HepG2 (cell line): Measurements from ENCODE around the gene TNFSF13. TPM values are rescaled to one million over a fixed set of nuclear protein-coding genes. Genes with fewer than 3 reads are reported as not detected.
A peak's percentile ranks its signal among the peaks of the same experiment; 100 is the strongest.

Source experiments
- ATF1 ChIP-seq: IDR thresholded peaks from 2 replicates; pipeline ENCODE4 v1.6.1; 2016; ENCODE audit warnings: mild to moderate bottlenecking, control low read depth
- GATA4 ChIP-seq: sonication (generic); IDR thresholded peaks from 2 replicates; pipeline ENCODE4 v1.6.1; 2016; ENCODE audit warnings: antibody characterized with exemption, low read depth, borderline replicate concordance
- GTF2F1 ChIP-seq: fragments of 150-350 bp; IDR thresholded peaks from 2 replicates; pipeline ENCODE4 v1.6.1; 2014; ENCODE audit warnings: low read length
- KMT2A ChIP-seq: sonication (generic); formaldehyde crosslinking; IDR thresholded peaks from 2 replicates; pipeline ENCODE4 v1.4.0; 2020; ENCODE audit warnings: missing genetic modification reagents
- LCORL ChIP-seq, 2 experiments: fragments of 450-650 bp in 1 of 2; sonication (generic) in 1 of 2; formaldehyde crosslinking in 1 of 2; IDR thresholded peaks; 2 replicates each; pipeline versions ENCODE4 v1.5.0 to v1.6.1; 2017 to 2020; ENCODE audit warnings: antibody characterized with exemption in 1 of 2, missing genetic modification reagents in 1 of 2
- MAFG ChIP-seq: sonication (generic); formaldehyde crosslinking; IDR thresholded peaks from 2 replicates; pipeline ENCODE4 v1.5.1; 2020; ENCODE audit warnings: mild to moderate bottlenecking, missing genetic modification reagents
- NCOA2 ChIP-seq: sonication (generic); formaldehyde crosslinking; IDR thresholded peaks from 2 replicates; pipeline ENCODE4 v1.8.0; 2022; ENCODE audit warnings: inconsistent platforms
- NCOA5 ChIP-seq: sonication (generic); formaldehyde crosslinking; IDR thresholded peaks from 2 replicates; pipeline ENCODE4 v1.4.0; 2020; ENCODE audit warnings: missing genetic modification reagents
- TAF1 ChIP-seq: sonication (generic); formaldehyde crosslinking; IDR thresholded peaks from 2 replicates; pipeline ENCODE4 v1.4.0; 2020; ENCODE audit warnings: missing genetic modification reagents
- TARDBP ChIP-seq: sonication (generic); formaldehyde crosslinking; IDR thresholded peaks from 2 replicates; pipeline ENCODE4 v1.8.0; 2022; ENCODE audit warnings: mild to moderate bottlenecking, missing genetic modification reagents
- TOE1 ChIP-seq: sonication (generic); formaldehyde crosslinking; IDR thresholded peaks from 2 replicates; pipeline ENCODE4 v1.4.0; 2020; ENCODE audit warnings: mild to moderate bottlenecking, missing genetic modification reagents
- ZNF292 ChIP-seq: sonication (generic); formaldehyde crosslinking; IDR thresholded peaks from 2 replicates; pipeline ENCODE4 v1.8.1; 2022; ENCODE audit warnings: mild to moderate bottlenecking, low read depth, missing genetic modification reagents, borderline replicate concordance
- ZNF441 ChIP-seq: sonication (generic); formaldehyde crosslinking; IDR thresholded peaks from 2 replicates; pipeline ENCODE4 v1.7.0; 2021; ENCODE audit warnings: missing genetic modification reagents, borderline replicate concordance
- ZSCAN29 ChIP-seq: sonication (generic); formaldehyde crosslinking; conservative IDR thresholded peaks from 2 replicates; pipeline ENCODE4 v1.4.0; 2020; ENCODE audit warnings: mild to moderate bottlenecking, missing genetic modification reagents
- ZSCAN31 ChIP-seq: sonication (generic); formaldehyde crosslinking; IDR thresholded peaks from 2 replicates; pipeline ENCODE4 v1.5.0; 2020; ENCODE audit warnings: low read depth, mild to moderate bottlenecking, missing genetic modification reagents
- polyA plus RNA-seq, 8 experiments: library from polyadenylated mRNA; depleted of rRNA in 3 of 8; stranded (reverse) in 7 of 8; unstranded in 1 of 8; fragments of >200 nt; fragmentation: Illumina TruSeq in 4 of 8; extraction: Trizol in 4 of 8; gene quantifications; 2 replicates each; pipeline versions ENCODE4 v1.2.1 to v1.2.3, GENCODE V29; 2011 to 2016; ENCODE audit warnings: low read depth in 4 of 8, missing spikeins in 1 of 8, mixed read lengths in 1 of 8; ENCODE audit not compliant: insufficient read depth in 1 of 8
- total RNA-seq, 5 experiments: library from RNA; depleted of rRNA; stranded (reverse); fragments of >200 nt; fragmentation: Illumina TruSeq; extraction: Trizol; gene quantifications; 2 replicates each; pipeline ENCODE4 v1.2.3, GENCODE V29; 2016; ENCODE audit warnings: low read depth in 1 of 5
- TF ChIP-seq, protein P1 (sequence below): IDR thresholded peaks from 2 replicates; pipeline ENCODE4 v1.6.1; 2016; ENCODE audit warnings: missing biosample characterization, missing genetic modification reagents, low read depth
- TF ChIP-seq, protein P2 (sequence below): sonication (generic); formaldehyde crosslinking; IDR thresholded peaks from 2 replicates; pipeline ENCODE4 v1.5.0; 2020; ENCODE audit warnings: mild to moderate bottlenecking, missing genetic modification reagents
- TF ChIP-seq, protein P3 (sequence below), 2 experiments: sonication (generic) in 1 of 2; formaldehyde crosslinking in 1 of 2; IDR thresholded peaks; 2 replicates each; pipeline versions ENCODE4 v1.5.1 to v1.6.1; 2011 to 2020; ENCODE audit warnings: borderline replicate concordance in 1 of 2, low read depth in 1 of 2, low read length in 1 of 2, mild to moderate bottlenecking in 1 of 2, missing genetic modification reagents in 1 of 2, moderate library complexity in 1 of 2
- TF ChIP-seq, protein P4 (sequence below): sonication (generic); formaldehyde crosslinking; IDR thresholded peaks from 2 replicates; pipeline ENCODE4 v1.4.0; 2020; ENCODE audit warnings: missing genetic modification reagents
- TF ChIP-seq, protein P5 (sequence below): sonication (generic); formaldehyde crosslinking; IDR thresholded peaks from 2 replicates; pipeline ENCODE4 v1.5.0; 2020; ENCODE audit warnings: missing genetic modification reagents

Gene TNFSF13
- total and polyA plus RNA-seq, 2 of the 13 experiments (the other 11 are each of a cell fraction or from before 2014, with no cell fraction given): 2.5 to 3.3 TPM

DNA sequence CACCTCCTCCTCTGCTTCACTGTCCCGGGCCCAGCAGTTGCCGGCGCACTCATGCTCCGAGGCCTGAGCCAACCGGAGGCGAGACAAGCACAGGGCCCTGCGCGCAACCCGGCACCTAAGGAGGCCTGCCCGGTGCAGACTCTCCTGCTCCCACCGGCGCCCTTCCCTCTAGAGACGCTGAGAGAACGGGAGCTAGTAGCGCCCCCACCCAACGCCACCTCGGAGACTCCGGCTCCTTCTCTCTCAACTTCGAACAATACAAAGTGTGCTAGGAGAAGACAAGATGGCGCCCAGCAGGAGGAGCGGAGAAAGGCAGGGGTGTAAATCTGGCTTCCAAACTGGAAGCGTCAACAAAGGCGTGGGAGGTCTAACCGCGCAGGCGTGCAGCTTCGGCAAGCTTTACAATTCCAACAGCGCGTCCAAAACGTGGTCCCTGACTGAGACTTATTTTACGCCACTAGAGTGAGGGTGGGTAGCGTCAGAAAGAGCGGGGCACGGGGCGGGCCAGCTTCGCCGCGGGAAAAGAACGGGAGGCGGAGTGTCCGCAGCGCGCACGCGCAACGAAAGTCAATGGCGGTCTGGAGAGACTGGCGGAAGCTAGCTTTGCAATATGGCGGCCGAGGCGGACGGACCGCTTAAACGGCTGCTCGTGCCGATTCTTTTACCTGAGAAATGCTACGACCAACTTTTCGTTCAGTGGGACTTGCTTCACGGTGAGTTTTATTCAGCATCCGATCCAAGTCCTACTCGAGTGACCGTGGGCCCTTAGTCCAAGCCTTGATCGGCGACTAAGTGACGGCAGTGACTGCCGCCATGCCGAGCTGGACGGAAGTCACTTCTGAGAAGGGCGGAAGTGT, 24.9 kb downstream of the TNFSF13 start, which contains the start of gene MPDU1 (continued):
- TF ChIP-seq, protein P1, sequence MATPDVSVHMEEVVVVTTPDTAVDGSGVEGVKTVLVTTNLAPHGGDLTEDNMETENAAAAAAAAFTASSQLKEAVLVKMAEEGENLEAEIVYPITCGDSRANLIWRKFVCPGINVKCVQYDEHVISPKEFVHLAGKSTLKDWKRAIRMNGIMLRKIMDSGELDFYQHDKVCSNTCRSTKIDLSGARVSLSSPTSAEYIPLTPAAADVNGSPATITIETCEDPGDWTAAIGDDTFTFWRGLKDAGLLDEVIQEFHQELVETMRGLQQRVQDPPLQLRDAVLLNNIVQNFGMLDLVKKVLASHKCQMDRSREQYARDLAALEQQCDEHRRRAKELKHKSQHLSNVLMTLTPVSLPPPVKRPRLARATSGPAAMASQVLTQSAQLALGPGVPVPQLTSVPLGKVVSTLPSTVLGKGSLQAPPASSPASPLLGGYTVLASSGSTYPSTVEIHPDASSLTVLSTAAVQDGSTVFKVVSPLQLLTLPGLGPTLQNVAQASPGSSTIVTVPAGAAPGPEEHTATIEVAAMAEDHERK: no peak; the same call in 1 of the 2 replicates
- no peak for TF ChIP-seq MAFG (CRISPR knock-in tag)
- peak; percentile 27; the same call in 1 of the 2 replicates for TF ChIP-seq ZSCAN31 (CRISPR knock-in tag)
- peak; percentile 12; the same call in 1 of the 2 replicates for TF ChIP-seq NCOA2 (CRISPR knock-in tag)
- peak; percentile 28; the same call in 1 of the 2 replicates for TF ChIP-seq ZNF292
- TF ChIP-seq, protein P2, sequence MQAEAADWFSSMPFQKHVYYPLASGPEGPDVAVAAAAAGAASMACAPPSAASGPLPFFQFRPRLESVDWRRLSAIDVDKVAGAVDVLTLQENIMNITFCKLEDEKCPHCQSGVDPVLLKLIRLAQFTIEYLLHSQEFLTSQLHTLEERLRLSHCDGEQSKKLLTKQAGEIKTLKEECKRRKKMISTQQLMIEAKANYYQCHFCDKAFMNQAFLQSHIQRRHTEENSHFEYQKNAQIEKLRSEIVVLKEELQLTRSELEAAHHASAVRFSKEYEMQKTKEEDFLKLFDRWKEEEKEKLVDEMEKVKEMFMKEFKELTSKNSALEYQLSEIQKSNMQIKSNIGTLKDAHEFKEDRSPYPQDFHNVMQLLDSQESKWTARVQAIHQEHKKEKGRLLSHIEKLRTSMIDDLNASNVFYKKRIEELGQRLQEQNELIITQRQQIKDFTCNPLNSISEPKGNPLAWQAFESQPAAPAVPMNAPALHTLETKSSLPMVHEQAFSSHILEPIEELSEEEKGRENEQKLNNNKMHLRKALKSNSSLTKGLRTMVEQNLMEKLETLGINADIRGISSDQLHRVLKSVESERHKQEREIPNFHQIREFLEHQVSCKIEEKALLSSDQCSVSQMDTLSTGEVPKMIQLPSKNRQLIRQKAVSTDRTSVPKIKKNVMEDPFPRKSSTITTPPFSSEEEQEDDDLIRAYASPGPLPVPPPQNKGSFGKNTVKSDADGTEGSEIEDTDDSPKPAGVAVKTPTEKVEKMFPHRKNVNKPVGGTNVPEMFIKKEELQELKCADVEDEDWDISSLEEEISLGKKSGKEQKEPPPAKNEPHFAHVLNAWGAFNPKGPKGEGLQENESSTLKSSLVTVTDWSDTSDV (CRISPR knock-in tag): no peak
- no peak for TF ChIP-seq NCOA5
- peak; percentile 70 for TF ChIP-seq TARDBP
- 0 out of 2 replicates have a peak, but pooled peaks have one; percentile 44 for TF ChIP-seq TOE1 (CRISPR knock-in tag)
- 0 out of 2 replicates have a peak, but pooled peaks have one; percentile 42 for TF ChIP-seq GTF2F1
- no peak for TF ChIP-seq KMT2A (CRISPR knock-in tag)
- no peak for TF ChIP-seq GATA4
- TF ChIP-seq, protein P3, sequence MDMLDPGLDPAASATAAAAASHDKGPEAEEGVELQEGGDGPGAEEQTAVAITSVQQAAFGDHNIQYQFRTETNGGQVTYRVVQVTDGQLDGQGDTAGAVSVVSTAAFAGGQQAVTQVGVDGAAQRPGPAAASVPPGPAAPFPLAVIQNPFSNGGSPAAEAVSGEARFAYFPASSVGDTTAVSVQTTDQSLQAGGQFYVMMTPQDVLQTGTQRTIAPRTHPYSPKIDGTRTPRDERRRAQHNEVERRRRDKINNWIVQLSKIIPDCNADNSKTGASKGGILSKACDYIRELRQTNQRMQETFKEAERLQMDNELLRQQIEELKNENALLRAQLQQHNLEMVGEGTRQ (IDR thresholded peaks at IDR 0.05; ENCODE audit: low read depth, low read length): no peak
- TF ChIP-seq, protein P3 (CRISPR knock-in tag; IDR thresholded peaks at IDR 0.05; ENCODE audit: borderline replicate concordance): no peak
- TF ChIP-seq, protein P4, sequence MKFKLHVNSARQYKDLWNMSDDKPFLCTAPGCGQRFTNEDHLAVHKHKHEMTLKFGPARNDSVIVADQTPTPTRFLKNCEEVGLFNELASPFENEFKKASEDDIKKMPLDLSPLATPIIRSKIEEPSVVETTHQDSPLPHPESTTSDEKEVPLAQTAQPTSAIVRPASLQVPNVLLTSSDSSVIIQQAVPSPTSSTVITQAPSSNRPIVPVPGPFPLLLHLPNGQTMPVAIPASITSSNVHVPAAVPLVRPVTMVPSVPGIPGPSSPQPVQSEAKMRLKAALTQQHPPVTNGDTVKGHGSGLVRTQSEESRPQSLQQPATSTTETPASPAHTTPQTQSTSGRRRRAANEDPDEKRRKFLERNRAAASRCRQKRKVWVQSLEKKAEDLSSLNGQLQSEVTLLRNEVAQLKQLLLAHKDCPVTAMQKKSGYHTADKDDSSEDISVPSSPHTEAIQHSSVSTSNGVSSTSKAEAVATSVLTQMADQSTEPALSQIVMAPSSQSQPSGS: no peak
- no peak for TF ChIP-seq ATF1 (CRISPR knock-in tag)
- TF ChIP-seq, protein P5, sequence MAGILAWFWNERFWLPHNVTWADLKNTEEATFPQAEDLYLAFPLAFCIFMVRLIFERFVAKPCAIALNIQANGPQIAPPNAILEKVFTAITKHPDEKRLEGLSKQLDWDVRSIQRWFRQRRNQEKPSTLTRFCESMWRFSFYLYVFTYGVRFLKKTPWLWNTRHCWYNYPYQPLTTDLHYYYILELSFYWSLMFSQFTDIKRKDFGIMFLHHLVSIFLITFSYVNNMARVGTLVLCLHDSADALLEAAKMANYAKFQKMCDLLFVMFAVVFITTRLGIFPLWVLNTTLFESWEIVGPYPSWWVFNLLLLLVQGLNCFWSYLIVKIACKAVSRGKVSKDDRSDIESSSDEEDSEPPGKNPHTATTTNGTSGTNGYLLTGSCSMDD (CRISPR knock-in tag): no peak
- peak; percentile 72; the same call in 1 of the 2 replicates for TF ChIP-seq ZNF441 (CRISPR knock-in tag)
- no peak for TF ChIP-seq ZSCAN29 (CRISPR knock-in tag)
- TF ChIP-seq LCORL (IDR thresholded peaks at IDR 0.05): no peak
- TF ChIP-seq LCORL (CRISPR knock-in tag; IDR thresholded peaks at IDR 0.05): peak; percentile 51; the same call in 1 of the 2 replicates
- peak; percentile 99 for TF ChIP-seq TAF1 (CRISPR knock-in tag)
